Stimulated activated CD8-positive, alpha-beta memory T cell treated with anti-CD3 and anti-CD28 coated beads, Interleukin-15, amount 100 ng/mL, for 48 hours (primary cell): ENCODE measurements around the gene FYB2.

Experiments used
- DNase-seq, 2 donors: peaks; one replicate each; pipeline ENCODE4 v3.0.0-alpha.2; 2020; ENCODE audit warnings: low read depth in 2 of 2

Gene FYB2

DNA sequence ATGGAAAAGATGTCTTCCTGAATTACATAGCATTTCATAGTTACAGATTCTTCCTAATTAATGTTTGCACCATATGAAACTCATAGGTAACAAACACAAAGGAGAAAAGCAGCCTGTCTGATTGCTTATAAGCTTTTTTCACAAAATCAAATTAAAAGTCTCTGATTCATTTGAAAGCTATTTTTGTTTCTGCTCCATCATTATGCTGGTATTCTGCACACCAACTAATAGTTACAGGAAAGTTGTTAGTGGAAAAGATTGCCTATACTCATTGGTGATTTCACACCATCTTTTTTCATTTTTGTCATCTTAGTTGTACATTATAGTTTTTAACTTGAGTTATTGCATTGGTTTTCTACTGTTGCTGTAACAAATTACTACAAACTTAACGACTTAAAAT, 104.0 kb downstream of the FYB2 start:
- DNase-seq = no peak

GRCh38 chr1:56713112-56713511, 106.1 kb downstream of the FYB2 start:
- DNase-seq = no peak

DNA sequence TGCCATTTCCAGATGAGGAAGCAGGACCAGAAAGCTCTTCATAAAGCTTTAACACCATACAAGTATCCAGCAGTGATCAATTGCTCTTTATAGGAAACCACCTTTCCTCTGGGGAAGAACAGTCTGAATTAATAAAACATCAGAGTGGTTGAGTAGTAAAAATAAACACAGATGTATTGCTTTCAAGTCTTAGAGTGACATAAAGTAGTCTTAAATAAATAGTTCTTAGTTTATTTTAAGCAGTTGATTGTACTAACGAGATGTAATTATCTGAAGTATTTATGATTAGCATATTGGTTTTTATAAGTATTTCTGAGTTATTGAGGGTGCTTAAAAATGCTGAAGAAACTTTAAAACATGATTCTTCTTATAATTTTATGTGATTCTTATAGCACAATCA, 107.1 kb downstream of the FYB2 start:
- DNase-seq = no peak

GRCh38 chr1:56710646-56711045, 108.6 kb downstream of the FYB2 start:
- DNase-seq = no peak

GRCh38 chr1:56709995-56710394, 109.2 kb downstream of the FYB2 start:
- no peak for DNase-seq

DNA sequence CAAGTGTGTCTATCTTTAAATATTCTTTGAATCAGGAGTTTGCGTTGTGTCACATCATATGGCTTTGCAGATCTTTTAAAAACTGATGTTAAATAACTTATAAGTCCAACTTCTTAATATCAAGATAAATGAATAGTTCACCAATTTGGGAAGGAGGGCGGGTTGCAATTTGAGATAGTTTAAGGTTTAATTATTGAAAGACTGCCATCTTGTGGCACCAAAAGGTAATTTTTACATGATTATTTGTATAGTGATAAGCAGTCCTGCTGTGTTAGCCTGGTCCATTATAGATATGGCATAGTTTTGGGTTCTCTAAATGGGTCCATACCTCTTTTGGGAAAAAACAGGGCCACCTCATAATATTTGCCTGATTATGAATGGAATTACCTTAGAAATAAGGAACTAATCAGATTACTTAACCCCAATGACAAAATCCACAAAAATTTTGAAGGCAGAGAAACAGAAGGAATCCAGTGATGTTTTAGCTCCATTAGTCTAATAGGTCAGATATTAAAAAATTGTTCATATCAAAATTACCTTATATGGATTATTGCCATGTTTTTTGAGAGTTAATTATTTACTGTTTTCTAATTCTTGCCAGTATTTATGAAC, 109.8 kb downstream of the FYB2 start:
- DNase-seq = no peak

GRCh38 chr1:56707379-56707778, 111.8 kb downstream of the FYB2 start:
- DNase-seq = no peak

GRCh38 chr1:56703747-56704146, 115.5 kb downstream of the FYB2 start:
- DNase-seq = no peak

GRCh38 chr1:56696663-56697062, 122.5 kb downstream of the FYB2 start:
- no peak for DNase-seq

GRCh38 chr1:56688522-56689026, 130.6 kb downstream of the FYB2 start:
- no peak for DNase-seq

- DNase-seq = no peak
Measured at GRCh38 chr1:56686169-56686568, 133.0 kb downstream of the FYB2 start.

GRCh38 chr1:56683569-56683968, 135.6 kb downstream of the FYB2 start:
- no peak for DNase-seq

DNA sequence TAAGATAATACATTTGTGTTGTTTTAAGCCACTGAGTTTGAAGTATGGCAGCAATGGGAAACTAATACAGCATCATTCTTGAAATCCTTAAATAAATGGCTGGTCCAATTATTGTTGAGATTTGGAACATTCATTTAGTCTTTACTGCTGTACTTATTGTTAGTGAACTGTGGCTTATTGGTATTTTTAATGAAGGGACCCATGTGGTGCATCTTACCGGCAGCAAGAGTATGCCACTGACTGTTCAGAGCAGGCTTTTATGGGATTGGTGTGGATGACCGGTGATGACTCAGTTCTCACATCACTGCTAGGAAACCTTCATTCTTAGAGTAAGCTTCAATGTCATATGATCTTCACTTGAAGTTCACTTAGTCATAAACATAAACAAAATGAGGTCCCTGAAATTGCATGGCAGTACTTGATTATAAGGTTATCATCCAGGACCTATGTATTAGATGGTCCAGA, 142.6 kb downstream of the FYB2 start:
- no peak for DNase-seq

DNA sequence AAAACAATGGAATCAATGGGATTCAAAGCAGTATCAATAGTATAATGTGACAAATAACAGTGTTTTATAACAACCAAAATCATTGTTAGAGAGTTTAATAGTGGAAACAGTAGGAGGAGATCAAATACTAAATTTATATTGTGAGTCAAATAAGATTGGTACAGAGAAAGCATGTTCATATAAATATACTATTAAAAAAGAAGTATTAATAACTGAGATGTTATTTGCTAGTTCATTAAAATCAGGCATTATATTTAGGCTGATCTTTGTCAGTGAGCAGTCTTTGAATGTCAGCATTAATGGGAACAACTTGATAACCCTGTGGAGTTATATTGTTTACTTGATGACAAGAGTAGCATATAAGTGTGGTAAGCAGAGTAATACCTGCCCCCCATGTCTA, 143.4 kb downstream of the FYB2 start:
- no peak for DNase-seq

DNA sequence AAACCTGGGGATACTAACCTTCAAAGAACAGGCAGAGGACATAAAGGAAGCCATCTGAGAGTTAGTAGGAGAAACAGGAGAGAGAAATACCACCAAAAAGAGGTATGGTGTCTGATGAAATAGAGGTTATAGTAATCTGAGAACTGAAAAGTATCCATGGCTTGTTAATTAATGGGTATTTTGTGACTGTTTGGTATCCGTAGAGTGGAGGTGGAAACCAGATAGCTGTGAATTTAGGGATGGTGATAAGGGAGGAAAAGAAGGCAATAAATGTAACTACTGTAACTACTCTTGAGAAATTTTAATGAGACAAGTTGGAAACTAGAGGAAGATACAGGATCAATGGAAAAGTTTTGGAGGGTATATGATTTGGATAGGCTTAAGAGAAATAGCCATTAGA, 146.6 kb downstream of the FYB2 start:
- DNase-seq = no peak

- no peak for DNase-seq
Measured at GRCh38 chr1:56671542-56671941, 147.7 kb downstream of the FYB2 start.

DNA sequence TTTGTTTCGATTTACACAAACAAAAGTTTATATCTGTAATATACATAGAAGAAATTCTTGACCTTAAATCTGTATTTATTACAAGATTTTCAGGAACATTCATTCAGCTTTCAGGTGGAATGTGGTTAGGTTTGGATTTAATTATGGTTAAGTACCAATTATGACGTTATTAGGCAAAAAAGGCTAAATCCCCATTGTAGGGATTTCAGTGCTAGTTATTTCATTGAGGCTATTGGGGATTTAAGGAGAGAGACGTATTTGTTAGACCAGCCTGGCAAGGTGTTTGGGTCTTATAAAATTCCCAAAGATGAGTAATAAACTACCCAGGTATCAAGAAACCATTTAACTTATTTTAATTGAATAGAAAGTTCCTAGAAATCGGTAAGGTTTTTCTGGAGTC, 148.1 kb downstream of the FYB2 start:
- no peak for DNase-seq

GRCh38 chr1:56670350-56670749, 148.9 kb downstream of the FYB2 start:
- no peak for DNase-seq
